ENCODE measurements around the gene FANCE. TPM values are rescaled to one million over a fixed set of nuclear protein-coding genes. Genes with fewer than 3 reads are reported as not detected.

The FANCE gene
- total RNA-seq, 6 donors from 2014 or later: 6.1 to 13.3 (median 9.3) TPM

GRCh38 chr6:35508542-35508941, 56.4 kb downstream of the FANCE start:
- no peak overlapping the region for H3K4me3 ChIP-seq
- ATAC-seq (ENCODE audit: low FRiP score in 2 of 2): no peak
- H3K4me1 ChIP-seq: peaks cover 0 to 12% (median 8%) of the 10 kb centered on the region in 4 donors
- no peak overlapping the region for H3K27ac ChIP-seq
- H3K9me3 ChIP-seq: no peaks in the 10 kb centered on the region
- no peak for DNase-seq
- 55 to 72% methylated on average over 5 of the region's 5 CpGs for WGBS, 2 donors
- peaks cover 0 to 17% (median 9%) of the 10 kb centered on the region in 4 donors for H3K27me3 ChIP-seq
- H3K36me3 ChIP-seq: no peaks in the 10 kb centered on the region
- TF ChIP-seq EP300 (IDR thresholded peaks at IDR 0.05) (no peak), CTCF (IDR thresholded peaks at IDR 0.05) (no peak), POLR2A (IDR thresholded peaks at IDR 0.05) (no peak), POLR2AphosphoS5 (IDR thresholded peaks at IDR 0.05) (no peak)

GRCh38 chr6:35510916-35511561, 58.9 kb downstream of the FANCE start:
- Histone ChIP-seq H3K36me3 (no peaks in the 10 kb centered on the region), H3K9me3 (no peaks in the 10 kb centered on the region), H3K27ac (no peak overlapping the region), H3K4me3 (no peak overlapping the region), H3K27me3 (peaks cover 0 to 17% (median 9%) of the 10 kb centered on the region in 4 donors), H3K4me1 (peaks cover 0 to 12% (median 8%) of the 10 kb centered on the region in 4 donors)
- 54 to 68% methylated on average over 7 of the region's 7 CpGs for whole genome bisulfite sequencing, 2 donors
- ATAC-seq (ENCODE audit: low FRiP score in 2 of 2): no peak
- DNase-seq: no peak
- TF ChIP-seq CTCF (IDR thresholded peaks at IDR 0.05) (no peak), POLR2AphosphoS5 (IDR thresholded peaks at IDR 0.05) (no peak), EP300 (IDR thresholded peaks at IDR 0.05) (no peak), POLR2A (IDR thresholded peaks at IDR 0.05) (no peak)

GRCh38 chr6:35511562-35511941, 59.4 kb downstream of the FANCE start:
- Histone ChIP-seq H3K27me3 (peaks cover 0 to 17% (median 9%) of the 10 kb centered on the region in 4 donors), H3K4me3 (peak overlapping the region in 1 of 4 donors; percentile 3), H3K36me3 (no peaks in the 10 kb centered on the region), H3K4me1 (peaks cover 0 to 12% (median 8%) of the 10 kb centered on the region in 4 donors), H3K9me3 (no peaks in the 10 kb centered on the region), H3K27ac (no peak overlapping the region)
- 21 to 33% methylated on average over 9 to 28 of the region's 32 CpGs for WGBS, 2 donors
- TF ChIP-seq POLR2AphosphoS5 (IDR thresholded peaks at IDR 0.05): no peak
- no peak for TF ChIP-seq POLR2A (IDR thresholded peaks at IDR 0.05)
- no peak for TF ChIP-seq CTCF (IDR thresholded peaks at IDR 0.05)
- TF ChIP-seq EP300 (IDR thresholded peaks at IDR 0.05): no peak
- ATAC-seq (ENCODE audit: low FRiP score in 2 of 2) (no peak), DNase-seq (peak in 1 of 2 donors; percentile 75)

GRCh38 chr6:35512006-35512405, 59.9 kb downstream of the FANCE start:
- peak in 1 of 2 donors; percentile 38 for DNase-seq
- TF ChIP-seq POLR2A (IDR thresholded peaks at IDR 0.05) (no peak), POLR2AphosphoS5 (IDR thresholded peaks at IDR 0.05) (no peak), CTCF (IDR thresholded peaks at IDR 0.05) (no peak), EP300 (IDR thresholded peaks at IDR 0.05) (no peak)
- no peak for ATAC-seq (ENCODE audit: low FRiP score in 2 of 2)
- no peaks in the 10 kb centered on the region for H3K9me3 ChIP-seq
- peaks cover 0 to 17% (median 9%) of the 10 kb centered on the region in 4 donors for H3K27me3 ChIP-seq
- no peak overlapping the region for H3K27ac ChIP-seq
- H3K4me1 ChIP-seq: peaks cover 0 to 12% (median 8%) of the 10 kb centered on the region in 4 donors
- WGBS, 2 donors: 12% methylated on average over 5 of the region's 26 CpGs; no CpG with 5 or more reads in 1 of the 2 donors
- H3K4me3 ChIP-seq: no peak overlapping the region
- H3K36me3 ChIP-seq: no peaks in the 10 kb centered on the region

- no peak for ATAC-seq (ENCODE audit: low FRiP score in 2 of 2)
- no peaks in the 10 kb centered on the region for H3K9me3 ChIP-seq
- TF ChIP-seq POLR2AphosphoS5 (IDR thresholded peaks at IDR 0.05): no peak
- no peak for TF ChIP-seq CTCF (IDR thresholded peaks at IDR 0.05)
These were observed 60.6 kb downstream of the FANCE start, which contains the start of gene TULP1 for GRCh38 chr6:35512740-35513139. TSS of gene TULP1 (minus strand) at chr6:35512896. CDS start at chr6:35512858, 38 bp downstream.

More at GRCh38 chr6:35512740-35513139, 60.6 kb downstream of the FANCE start, which contains the start of gene TULP1:
- peak within 1 kb of the TSS in 1 of 4 donors; percentile 3 for H3K4me3 ChIP-seq
- peaks cover 0 to 9% (median 8%) of the 10 kb centered on the region in 4 donors for H3K4me1 ChIP-seq
- 90 to 92% methylated on average over 9 to 10 of the region's 10 CpGs for WGBS, 2 donors
- peak in 1 of 2 donors; percentile 42 for DNase-seq
- no peaks in the 10 kb centered on the region for H3K36me3 ChIP-seq
- peaks cover 0 to 17% (median 9%) of the 10 kb centered on the region in 4 donors for H3K27me3 ChIP-seq
- H3K27ac ChIP-seq: no peak within 1 kb of the TSS
